HEK293T (cell line): ENCODE measurements around the gene STAT5B.

Experiments used
- BHLHE40 ChIP-seq: fragments of 450-650 bp; IDR thresholded peaks from 2 replicates; pipeline ENCODE4 v1.6.1; 2016; ENCODE audit warnings: mild to moderate bottlenecking, moderate library complexity, borderline replicate concordance
- ELF4 ChIP-seq: fragments of 450-650 bp; IDR thresholded peaks from 2 replicates; pipeline ENCODE4 v1.6.1; 2017; ENCODE audit warnings: antibody characterized with exemption
- FOXK2 ChIP-seq: fragments of 450-650 bp; IDR thresholded peaks from 2 replicates; pipeline ENCODE4 v1.6.1; 2016; ENCODE audit warnings: mild to moderate bottlenecking
- SP1 ChIP-seq: fragments of 450-650 bp; IDR thresholded peaks from 2 replicates; pipeline ENCODE4 v1.6.1; 2017
- TARDBP ChIP-seq: fragments of 450-650 bp; IDR thresholded peaks from 2 replicates; pipeline ENCODE4 v1.6.1; 2016
- ZNF384 ChIP-seq: fragments of 450-650 bp; IDR thresholded peaks from 2 replicates; pipeline ENCODE4 v1.6.1; 2016
- TF ChIP-seq, protein P1 (sequence below): fragments of 450-650 bp; IDR thresholded peaks from 2 replicates; pipeline ENCODE4 v1.6.1; 2016

DNA sequence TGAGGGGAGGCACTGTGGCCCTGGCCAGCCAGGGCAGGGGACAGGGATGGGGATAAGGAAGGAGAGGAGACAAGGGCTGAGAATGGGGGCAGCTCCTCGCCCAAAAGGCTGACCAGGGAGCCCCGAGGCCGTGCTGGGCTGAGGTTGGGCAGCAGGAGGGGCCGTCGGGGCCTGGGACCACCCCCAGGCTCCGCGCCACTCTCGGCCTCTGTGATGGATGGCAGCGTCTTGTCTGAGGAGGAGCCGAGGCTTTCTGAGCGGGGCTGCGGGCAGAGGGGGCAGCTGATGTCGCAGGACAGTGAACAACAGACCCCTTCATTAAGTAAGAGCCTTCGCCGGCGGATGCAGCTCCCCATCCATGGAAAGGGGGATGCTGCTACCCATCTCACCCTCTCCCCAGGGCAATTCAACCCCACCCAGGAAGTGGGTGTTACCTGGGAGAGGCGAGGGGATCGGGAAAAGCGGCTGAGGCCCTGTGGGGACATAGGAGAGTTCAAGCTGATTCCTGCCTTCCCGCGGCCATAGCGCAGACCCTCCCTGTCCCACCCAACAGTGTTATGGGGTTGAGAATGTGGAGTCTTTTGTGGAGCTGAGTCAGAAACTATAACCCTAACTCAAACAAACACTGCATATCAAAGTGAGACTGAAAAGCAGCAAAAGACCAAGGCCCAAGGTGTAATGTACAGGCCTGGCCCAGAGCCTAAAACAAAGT is 112.3 kb downstream of the STAT5B start:
- TF ChIP-seq SP1 (no peak), ZNF384 (no peak), TARDBP (no peak), ELF4 (no peak), BHLHE40 (no peak), FOXK2 (no peak)
- TF ChIP-seq, protein P1, sequence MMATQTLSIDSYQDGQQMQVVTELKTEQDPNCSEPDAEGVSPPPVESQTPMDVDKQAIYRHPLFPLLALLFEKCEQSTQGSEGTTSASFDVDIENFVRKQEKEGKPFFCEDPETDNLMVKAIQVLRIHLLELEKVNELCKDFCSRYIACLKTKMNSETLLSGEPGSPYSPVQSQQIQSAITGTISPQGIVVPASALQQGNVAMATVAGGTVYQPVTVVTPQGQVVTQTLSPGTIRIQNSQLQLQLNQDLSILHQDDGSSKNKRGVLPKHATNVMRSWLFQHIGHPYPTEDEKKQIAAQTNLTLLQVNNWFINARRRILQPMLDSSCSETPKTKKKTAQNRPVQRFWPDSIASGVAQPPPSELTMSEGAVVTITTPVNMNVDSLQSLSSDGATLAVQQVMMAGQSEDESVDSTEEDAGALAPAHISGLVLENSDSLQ = no peak
